ENCODE measurements around the gene PCSK5.

PCSK5 gene

DNA sequence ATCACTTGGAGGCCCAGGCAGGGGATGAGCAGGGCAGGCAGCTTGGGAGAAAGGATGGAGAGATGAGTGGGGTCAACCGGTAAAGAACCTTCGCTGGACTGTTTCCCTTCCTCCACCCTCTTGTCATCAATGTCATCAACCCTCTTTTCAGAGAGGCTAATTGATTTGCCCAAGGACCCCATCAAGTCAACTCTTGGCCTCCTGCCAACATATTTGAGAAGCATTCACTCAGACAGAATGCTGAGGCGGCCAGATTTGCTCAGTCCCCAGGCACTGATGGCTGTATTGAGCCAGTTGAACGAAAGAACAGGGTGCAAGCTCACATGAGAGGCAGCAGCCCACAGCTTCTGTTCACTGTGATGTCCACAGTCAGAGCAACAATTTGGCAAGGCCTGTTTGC lies 310.3 kb downstream of the PCSK5 start:
- CTCF ChIA-PET, result no interaction called here
- Mint-ChIP-seq H3K4me3 (no peak overlapping the region), H3K27ac (no peak overlapping the region), H3K4me1 (no peaks in the 10 kb centered on the region), H3K27me3 (peaks cover 8% of the 10 kb centered on the region), H3K36me3 (no peaks in the 10 kb centered on the region), H3K9me3 (no peaks in the 10 kb centered on the region)
- no peak for DNase-seq

DNA sequence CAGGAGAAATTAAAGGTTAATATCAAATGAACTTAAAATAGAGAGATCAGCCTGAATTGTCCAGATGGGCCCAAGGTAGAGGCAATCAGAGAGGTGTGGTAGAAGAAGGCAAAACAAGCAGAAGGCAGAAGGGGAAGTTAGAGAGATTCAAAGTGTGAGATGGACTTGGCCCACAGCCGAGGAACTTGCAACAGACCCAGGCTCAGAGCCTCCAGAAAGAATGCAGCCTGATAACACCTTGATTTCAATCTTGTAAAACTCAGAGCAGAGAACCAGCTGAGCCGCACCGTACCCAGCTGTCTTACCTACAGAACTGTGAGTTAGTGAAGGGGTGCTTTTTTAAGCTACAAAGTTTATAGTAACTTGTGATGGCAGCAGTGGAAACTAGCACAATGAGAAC lies 312.9 kb downstream of the PCSK5 start:
- DNase-seq, result no peak
- H3K4me1 Mint-ChIP-seq, result no peaks in the 10 kb centered on the region
- CTCF ChIA-PET, result no interaction called here
- H3K27me3 Mint-ChIP-seq, result peaks cover 8% of the 10 kb centered on the region
- H3K27ac Mint-ChIP-seq, result no peak overlapping the region
- H3K9me3 Mint-ChIP-seq, result no peaks in the 10 kb centered on the region
- H3K36me3 Mint-ChIP-seq, result no peaks in the 10 kb centered on the region
- H3K4me3 Mint-ChIP-seq, result no peak overlapping the region

- H3K4me3 Mint-ChIP-seq, result no peak overlapping the region
- H3K36me3 Mint-ChIP-seq, result no peaks in the 10 kb centered on the region
- DNase-seq, result no peak
- no peaks in the 10 kb centered on the region for H3K4me1 Mint-ChIP-seq
- peaks cover 8% of the 10 kb centered on the region for H3K27me3 Mint-ChIP-seq
- H3K9me3 Mint-ChIP-seq, result no peaks in the 10 kb centered on the region
- no peak overlapping the region for H3K27ac Mint-ChIP-seq
- CTCF ChIA-PET, result no interaction called here
These were observed 316.3 kb downstream of the PCSK5 start for GRCh38 chr9:76206821-76207220.

DNA sequence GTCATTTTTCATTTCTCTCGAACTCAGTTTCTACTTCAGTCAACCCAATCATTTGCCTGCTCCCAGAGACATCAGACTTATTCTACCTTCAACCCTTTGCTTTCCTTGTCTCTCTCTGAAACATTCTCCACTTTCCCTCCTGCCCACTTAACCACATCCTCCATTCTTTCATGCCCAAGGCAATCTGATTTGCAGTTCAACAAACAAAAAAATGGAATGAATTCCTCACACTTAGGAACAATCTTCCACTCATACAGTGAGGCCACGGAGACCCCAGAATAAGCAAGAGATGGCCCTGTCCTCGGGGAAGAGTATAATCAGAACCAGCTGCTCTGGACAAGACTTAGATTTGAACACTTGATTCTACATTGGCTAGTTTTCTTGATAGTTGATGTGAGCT lies 323.3 kb downstream of the PCSK5 start:
- H3K4me3 Mint-ChIP-seq, result no peak overlapping the region
- no peak for DNase-seq
- no peak overlapping the region for H3K27ac Mint-ChIP-seq
- no peaks in the 10 kb centered on the region for H3K27me3 Mint-ChIP-seq
- CTCF ChIA-PET, result no interaction called here
- no peaks in the 10 kb centered on the region for H3K9me3 Mint-ChIP-seq
- H3K4me1 Mint-ChIP-seq, result no peaks in the 10 kb centered on the region
- H3K36me3 Mint-ChIP-seq, result no peaks in the 10 kb centered on the region

- DNase-seq, result no peak
- no peaks in the 10 kb centered on the region for H3K9me3 Mint-ChIP-seq
- H3K27ac Mint-ChIP-seq, result no peak overlapping the region
- CTCF ChIA-PET, result no interaction called here
- no peaks in the 10 kb centered on the region for H3K36me3 Mint-ChIP-seq
- H3K4me3 Mint-ChIP-seq, result no peak overlapping the region
- no peaks in the 10 kb centered on the region for H3K4me1 Mint-ChIP-seq
- H3K27me3 Mint-ChIP-seq, result no peaks in the 10 kb centered on the region
These were observed 324.6 kb downstream of the PCSK5 start for GRCh38 chr9:76215066-76215465.

DNA sequence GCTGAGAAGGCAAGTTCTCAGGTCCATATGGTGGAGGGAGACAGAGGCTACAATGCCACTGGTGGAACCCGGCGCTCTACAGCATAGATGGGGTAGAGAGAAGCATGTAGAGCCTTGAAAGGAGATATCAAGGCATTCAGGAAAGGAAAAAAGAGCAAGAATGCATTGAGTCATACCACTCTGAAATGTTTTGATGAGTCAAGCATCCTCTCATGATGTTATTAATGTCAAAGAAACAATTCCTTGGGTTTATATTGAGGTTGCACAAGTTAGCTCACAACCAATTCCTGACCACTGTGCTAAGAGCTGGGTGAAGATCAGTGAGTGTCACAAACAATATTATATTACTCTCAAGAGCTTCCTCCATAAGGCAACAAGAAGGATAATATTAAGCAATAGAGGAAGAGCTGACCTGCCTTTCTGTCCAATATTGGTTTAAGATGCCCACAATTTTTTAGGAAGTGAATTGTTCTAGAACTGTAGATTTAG lies 325.7 kb downstream of the PCSK5 start:
- Mint-ChIP-seq H3K4me3 (no peak overlapping the region), H3K9me3 (no peaks in the 10 kb centered on the region), H3K36me3 (no peaks in the 10 kb centered on the region), H3K4me1 (no peaks in the 10 kb centered on the region), H3K27ac (no peak overlapping the region), H3K27me3 (no peaks in the 10 kb centered on the region)
- CTCF ChIA-PET, result no interaction called here
- DNase-seq, result no peak

DNA sequence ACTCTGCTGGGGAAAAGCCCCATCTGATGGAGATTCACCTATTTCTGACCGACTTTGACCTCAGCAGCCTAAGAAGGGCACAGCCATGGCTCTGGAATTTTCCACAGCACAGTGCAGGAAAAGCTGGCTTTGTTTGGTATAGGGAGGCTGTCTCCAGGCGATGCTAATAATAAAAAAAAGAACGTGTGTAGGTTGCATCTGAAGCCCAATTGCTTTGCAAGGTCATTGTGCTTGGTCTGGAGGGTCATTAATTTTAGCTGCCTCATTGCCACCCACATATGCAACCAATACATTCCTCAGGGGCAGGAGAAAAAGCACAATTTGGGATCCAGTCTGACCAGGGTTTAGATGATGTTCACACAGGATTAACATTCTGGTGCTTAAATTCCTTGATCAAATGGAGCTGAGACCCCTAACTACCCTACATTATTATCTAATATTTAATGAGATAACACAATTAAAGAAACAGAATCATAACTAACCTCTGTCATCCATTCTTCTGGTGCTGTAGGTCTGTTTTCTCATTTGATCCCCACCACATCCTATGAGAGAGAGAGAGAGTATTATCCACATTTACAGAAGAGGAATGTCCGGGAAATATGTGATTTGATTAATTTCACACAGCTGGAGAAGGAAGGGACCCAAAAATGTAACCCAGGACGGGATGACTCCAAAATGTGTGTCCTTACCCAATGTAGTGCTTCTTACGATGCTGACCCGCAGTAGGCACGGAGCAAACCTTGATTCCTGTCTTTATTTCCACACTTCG lies 327.8 kb downstream of the PCSK5 start:
- Mint-ChIP-seq H3K27ac (no peak overlapping the region), H3K9me3 (no peaks in the 10 kb centered on the region), H3K36me3 (no peaks in the 10 kb centered on the region), H3K27me3 (no peaks in the 10 kb centered on the region), H3K4me1 (no peaks in the 10 kb centered on the region), H3K4me3 (no peak overlapping the region)
- CTCF ChIA-PET, result interaction anchor here (0.9 kb wide), 1 partner anchor 194 kb away, joined by 3 read pairs; no protein-coding TSS in a partner anchor
- no peak for DNase-seq

DNA sequence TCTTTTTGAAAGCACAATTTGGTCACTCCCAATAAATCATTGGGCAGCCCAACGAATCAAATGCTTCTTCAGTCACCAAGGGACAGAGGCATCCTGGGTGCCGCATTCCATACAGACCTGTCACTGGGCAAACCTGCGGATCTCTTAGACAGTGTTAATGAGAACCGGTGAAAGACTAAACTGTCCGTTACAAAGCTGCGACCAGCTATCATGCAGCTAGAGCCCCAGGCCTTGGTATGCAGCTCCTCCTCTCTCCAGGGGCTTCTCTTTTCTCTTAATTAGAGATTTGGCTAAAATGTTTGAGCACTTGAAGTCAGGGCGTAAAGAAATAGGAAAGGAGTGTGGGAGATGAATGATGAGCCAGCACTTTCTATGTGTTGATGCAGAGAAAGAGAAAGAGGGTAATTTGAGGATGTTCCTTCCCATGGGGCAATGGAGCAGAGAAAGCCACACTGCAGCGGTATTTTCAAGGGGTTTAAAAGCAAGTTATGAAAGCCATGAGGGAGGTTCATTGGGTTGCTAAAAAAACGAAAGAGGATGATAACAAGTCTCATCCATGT lies 328.5 kb downstream of the PCSK5 start:
- H3K36me3 Mint-ChIP-seq, result no peaks in the 10 kb centered on the region
- H3K27ac Mint-ChIP-seq, result no peak overlapping the region
- DNase-seq, result no peak
- CTCF ChIA-PET, result interaction anchor here (0.9 kb wide), 1 partner anchor 195 kb away, joined by 3 read pairs; no protein-coding TSS in a partner anchor
- H3K4me1 Mint-ChIP-seq, result no peaks in the 10 kb centered on the region
- no peaks in the 10 kb centered on the region for H3K9me3 Mint-ChIP-seq
- H3K27me3 Mint-ChIP-seq, result no peaks in the 10 kb centered on the region
- H3K4me3 Mint-ChIP-seq, result no peak overlapping the region

DNA sequence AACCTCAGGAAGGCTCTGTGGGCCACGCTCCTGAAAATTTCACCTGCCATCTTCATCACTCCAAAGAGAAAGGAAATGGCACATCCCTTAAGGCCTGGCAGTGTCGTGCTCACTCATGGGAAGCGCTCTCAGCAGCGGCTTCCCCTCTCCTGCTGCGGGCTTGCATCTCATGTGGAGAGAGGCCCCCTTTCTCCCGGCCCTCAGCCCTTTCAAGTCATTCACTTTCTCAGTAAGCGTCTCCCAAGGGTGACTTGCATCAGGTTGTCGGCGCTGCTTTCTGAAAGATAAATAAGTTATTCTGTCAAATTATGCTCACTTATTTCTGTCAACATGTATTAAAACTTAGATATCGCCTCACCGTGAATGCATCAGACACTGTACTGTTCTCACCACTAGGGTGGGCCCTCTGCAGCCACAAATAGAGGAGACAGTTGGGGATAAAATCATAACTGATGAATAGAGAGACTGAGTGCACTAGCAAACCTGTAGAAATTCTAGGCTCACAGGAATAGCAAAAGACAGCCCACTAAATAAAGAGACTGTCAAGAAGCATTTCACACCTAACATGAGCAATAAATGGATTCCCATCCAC lies 329.2 kb downstream of the PCSK5 start:
- H3K9me3 Mint-ChIP-seq, result no peaks in the 10 kb centered on the region
- no peaks in the 10 kb centered on the region for H3K27me3 Mint-ChIP-seq
- DNase-seq, result no peak
- no peaks in the 10 kb centered on the region for H3K4me1 Mint-ChIP-seq
- CTCF ChIA-PET, result no interaction called here
- H3K36me3 Mint-ChIP-seq, result no peaks in the 10 kb centered on the region
- H3K27ac Mint-ChIP-seq, result no peak overlapping the region
- no peak overlapping the region for H3K4me3 Mint-ChIP-seq

GRCh38 chr9:76221423-76221822 lies 330.9 kb downstream of the PCSK5 start:
- Mint-ChIP-seq H3K9me3 (no peaks in the 10 kb centered on the region), H3K4me1 (no peaks in the 10 kb centered on the region), H3K27ac (no peak overlapping the region), H3K36me3 (no peaks in the 10 kb centered on the region), H3K4me3 (no peak overlapping the region), H3K27me3 (no peaks in the 10 kb centered on the region)
- DNase-seq, result no peak
- CTCF ChIA-PET, result interaction anchor here (0.6 kb wide), 1 partner anchor 241 kb away, joined by 3 read pairs; no protein-coding TSS in a partner anchor

DNA sequence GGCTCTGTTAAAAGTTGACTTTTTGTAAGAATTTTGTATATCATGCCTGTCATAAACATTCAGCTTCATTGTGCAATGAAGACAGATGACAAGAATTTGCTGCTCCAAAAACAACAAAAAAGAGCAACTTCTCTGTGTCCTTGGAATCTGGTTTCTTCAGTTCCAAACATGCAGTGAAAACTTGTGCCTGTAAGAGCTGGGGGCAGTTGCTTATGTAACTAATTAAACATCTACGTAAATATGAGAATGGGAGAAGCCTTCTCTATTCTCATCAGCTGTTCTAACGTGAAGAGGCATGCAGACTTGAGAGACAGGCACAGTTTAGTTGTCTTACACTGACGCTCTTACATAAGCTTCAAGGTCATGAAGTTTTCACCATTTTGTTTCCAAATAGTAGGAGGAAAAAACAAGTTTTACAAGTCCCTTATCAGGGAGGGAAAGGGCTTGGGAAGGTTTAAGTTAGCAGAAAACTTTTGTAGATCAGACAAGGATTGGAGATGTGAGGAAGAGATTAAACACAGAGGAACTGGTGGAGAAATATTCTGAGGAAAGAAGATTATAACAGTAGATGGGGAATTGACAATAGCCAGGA lies 333.4 kb downstream of the PCSK5 start:
- CTCF ChIA-PET, result interaction anchor here (0.8 kb wide), 1 partner anchor 734 kb away, joined by 3 read pairs; no protein-coding TSS in a partner anchor
- Mint-ChIP-seq H3K4me3 (no peak overlapping the region), H3K27ac (no peak overlapping the region), H3K36me3 (no peaks in the 10 kb centered on the region), H3K4me1 (no peaks in the 10 kb centered on the region), H3K9me3 (no peaks in the 10 kb centered on the region), H3K27me3 (no peaks in the 10 kb centered on the region)
- no peak for DNase-seq

- Mint-ChIP-seq H3K27me3 (no peaks in the 10 kb centered on the region), H3K4me1 (no peaks in the 10 kb centered on the region), H3K36me3 (no peaks in the 10 kb centered on the region), H3K9me3 (no peaks in the 10 kb centered on the region), H3K4me3 (no peak overlapping the region), H3K27ac (no peak overlapping the region)
- CTCF ChIA-PET, result no interaction called here
- DNase-seq, result no peak
These were observed 336.7 kb downstream of the PCSK5 start for GRCh38 chr9:76227156-76227555.

- no peak for DNase-seq
- Mint-ChIP-seq H3K9me3 (no peaks in the 10 kb centered on the region), H3K36me3 (no peaks in the 10 kb centered on the region), H3K27me3 (no peaks in the 10 kb centered on the region), H3K4me1 (no peaks in the 10 kb centered on the region), H3K27ac (no peak overlapping the region), H3K4me3 (no peak overlapping the region)
- CTCF ChIA-PET, result no interaction called here
These were observed 340.5 kb downstream of the PCSK5 start for GRCh38 chr9:76231001-76231400.

DNA sequence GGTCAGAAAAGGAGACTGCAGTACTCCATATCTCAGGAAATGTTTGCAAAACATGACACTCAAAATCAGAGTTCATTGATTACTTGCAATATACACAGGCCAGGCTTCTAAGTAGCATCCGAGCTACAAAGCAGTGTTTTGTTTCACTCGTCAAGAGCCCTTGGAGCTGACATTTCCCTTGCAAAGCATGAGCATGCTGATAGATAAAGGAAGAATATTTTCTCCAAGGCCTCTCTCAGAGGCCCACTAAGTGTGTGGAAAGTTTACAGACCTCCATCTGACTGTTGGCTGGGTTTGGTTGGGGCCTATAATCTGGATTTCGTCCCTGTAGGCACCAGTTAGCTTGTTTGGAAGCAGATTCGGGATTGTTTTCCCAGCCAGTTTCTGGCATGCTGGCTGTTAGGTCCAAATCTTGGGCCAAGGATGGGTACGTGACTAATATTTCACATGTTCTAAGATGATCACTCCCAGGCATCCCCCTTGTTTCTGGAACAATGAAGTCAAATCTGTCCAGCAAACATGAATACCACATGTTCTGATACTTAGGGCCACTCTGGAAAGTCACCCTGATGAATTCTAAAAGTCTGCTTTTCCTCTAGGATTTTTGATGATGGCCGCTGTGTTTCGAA lies 342.5 kb downstream of the PCSK5 start:
- Mint-ChIP-seq H3K4me3 (no peak overlapping the region), H3K9me3 (no peaks in the 10 kb centered on the region), H3K27me3 (no peaks in the 10 kb centered on the region), H3K4me1 (no peaks in the 10 kb centered on the region), H3K27ac (no peak overlapping the region), H3K36me3 (no peaks in the 10 kb centered on the region)
- no peak for DNase-seq
- CTCF ChIA-PET, result no interaction called here
